Measurements from ENCODE around the gene MCHR1. TPM values are rescaled to one million over a fixed set of nuclear protein-coding genes. Genes with fewer than 3 reads are reported as not detected.

Gene MCHR1, protein sequence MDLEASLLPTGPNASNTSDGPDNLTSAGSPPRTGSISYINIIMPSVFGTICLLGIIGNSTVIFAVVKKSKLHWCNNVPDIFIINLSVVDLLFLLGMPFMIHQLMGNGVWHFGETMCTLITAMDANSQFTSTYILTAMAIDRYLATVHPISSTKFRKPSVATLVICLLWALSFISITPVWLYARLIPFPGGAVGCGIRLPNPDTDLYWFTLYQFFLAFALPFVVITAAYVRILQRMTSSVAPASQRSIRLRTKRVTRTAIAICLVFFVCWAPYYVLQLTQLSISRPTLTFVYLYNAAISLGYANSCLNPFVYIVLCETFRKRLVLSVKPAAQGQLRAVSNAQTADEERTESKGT
- total RNA-seq (2014; rRNA removed; shearing (Covaris generic)), result 0.14 TPM in 1 of 2 replicates, not detected in the other
- not detected in 2 replicates for polyA plus RNA-seq (2015; cell fraction: cytosol; rRNA removed)
- not detected in 2 replicates for polyA plus RNA-seq (2015; cell fraction: nucleus; rRNA removed)

DNA sequence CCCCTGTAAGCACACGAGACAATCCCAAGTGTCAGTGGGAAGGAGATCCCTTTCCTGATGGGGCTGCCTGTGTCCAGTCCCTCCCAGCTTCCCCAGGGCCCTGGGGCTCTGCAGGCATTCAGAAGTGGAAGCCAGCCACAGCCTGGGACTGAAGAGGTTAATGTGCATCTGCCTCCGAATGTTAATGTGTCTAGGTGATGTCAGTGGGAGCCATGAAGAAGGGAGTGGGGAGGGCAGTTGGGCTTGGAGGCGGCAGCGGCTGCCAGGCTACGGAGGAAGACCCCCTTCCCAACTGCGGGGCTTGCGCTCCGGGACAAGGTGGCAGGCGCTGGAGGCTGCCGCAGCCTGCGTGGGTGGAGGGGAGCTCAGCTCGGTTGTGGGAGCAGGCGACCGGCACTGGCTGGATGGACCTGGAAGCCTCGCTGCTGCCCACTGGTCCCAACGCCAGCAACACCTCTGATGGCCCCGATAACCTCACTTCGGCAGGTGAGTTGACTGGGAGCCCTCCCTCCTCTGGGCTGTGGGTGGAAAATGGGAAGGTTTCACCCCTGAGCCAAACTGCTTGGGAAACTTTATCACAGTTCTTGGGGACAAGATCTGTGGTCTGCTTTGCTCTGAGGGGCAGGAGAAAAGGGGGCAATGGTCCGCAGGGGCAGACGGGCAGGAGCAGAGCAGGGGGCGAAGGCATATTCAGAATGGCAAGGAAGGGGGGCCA is at the start of gene MCHR1:
Gene MCHR1 (plus strand): TSS at position 236 of the 715 bp plus-strand sequence. CDS start 169 bp downstream, at position 405.
- no peak for DNase-seq (ENCODE audit: low read depth)

DNA sequence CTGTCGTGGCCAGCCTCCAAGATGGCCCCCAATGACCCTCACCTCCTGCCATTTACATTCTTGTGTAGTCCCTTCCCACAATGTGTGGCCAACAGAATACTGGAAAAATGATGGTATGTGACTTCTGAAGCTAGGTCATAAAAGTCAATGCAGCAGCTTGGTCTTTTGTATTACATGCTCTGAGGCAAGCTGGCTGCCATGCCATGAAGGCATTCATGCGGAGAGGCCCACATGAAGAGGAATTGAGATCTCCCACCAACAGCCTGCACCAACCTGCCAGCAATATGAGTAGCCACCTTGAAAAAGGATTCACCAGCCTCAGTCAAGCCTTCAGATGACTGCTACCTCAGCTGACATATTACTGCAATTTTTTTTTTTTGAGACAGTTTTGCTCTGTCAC is 47.4 kb upstream of the MCHR1 start:
- DNase-seq (ENCODE audit: low read depth), result no peak

DNA sequence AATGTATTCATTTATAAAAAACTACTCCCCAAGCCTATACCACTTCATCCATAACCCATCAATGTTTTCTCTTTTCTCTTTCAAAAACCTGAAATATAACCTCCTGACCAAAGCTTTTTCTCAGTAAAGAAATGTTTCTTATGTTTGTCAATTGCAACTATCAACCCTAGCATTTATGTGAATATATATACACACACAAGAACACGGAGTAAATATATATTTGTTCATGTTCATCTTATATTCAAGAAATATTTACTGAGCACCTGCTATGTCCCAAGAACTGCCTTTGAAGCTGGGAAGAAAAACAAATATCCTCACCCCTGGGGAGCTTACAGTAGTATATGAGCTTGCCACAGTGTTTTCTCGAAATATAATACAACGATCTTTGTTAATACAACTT is 46.2 kb upstream of the MCHR1 start:
- no peak for DNase-seq (ENCODE audit: low read depth)

GRCh38 chr22:40634119-40634903 is 45.0 kb upstream of the MCHR1 start:
- DNase-seq (ENCODE audit: low read depth), result no peak

DNA sequence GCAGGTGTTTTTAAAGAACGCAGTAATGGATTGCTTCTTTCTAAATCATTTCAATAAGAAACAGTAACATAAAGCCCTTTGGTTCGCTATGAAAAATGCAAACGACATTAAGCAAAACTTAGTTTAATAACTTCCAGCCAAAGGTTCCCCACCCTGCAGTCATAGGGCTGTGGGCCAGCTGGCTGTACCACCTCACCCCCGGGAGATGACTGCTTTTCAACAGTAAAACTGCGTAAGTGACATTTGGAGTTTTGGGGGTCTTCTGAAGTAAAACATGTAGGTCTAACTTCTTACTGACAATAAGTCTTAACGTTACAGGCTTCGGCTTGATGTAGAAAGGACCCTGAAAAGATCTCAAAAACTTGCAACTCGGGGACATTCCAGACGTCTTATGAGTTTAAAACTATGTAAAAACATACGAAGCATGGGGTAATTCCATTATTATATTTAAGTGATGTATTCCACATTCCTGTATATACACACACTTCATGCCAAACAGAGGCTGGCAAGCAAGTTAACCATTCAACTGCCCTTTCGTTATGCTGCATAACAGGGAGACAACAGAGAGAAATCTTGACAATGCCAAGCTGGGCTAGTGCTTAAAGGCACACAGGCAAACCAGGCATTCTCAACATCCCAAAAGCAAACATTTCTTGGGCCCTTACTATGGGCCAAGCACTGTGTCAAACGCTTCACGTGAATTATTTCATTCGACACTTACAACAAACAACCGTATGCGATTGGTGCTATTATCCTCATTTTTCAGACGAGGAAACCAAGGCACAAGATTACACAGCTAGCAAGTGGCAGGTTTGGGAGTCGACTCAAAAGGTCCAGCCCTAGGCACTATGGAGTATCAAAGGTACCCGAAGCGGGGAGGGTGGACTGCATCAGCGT is 44.0 kb upstream of the MCHR1 start:
- DNase-seq (ENCODE audit: low read depth), result no peak

DNA sequence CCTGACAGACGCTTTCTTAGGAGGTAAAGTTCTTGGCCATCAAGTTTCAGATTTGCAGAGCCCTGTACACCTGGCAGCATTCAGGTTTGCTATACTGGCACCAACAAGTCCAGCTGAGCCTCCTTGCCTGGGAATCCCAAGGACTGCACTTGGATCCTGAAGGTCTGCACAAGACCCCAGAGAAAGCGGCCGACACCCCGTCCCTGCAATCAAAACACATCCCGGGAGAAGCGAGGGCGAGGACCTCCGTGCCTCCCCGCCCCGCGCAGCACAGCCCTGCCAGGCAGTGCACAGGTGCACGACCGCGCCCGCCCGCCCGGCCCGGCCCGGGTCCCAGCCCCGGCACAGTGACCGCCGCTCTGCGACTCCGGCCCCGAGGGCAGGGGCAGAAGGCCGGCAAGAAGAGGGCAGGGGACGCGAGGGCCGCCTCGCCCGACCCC is 43.3 kb upstream of the MCHR1 start:
- DNase-seq (ENCODE audit: low read depth), result no peak

- DNase-seq (ENCODE audit: low read depth), result peak; percentile 100
These were observed 42.7 kb upstream of the MCHR1 start, which contains the start of gene MRTFA for GRCh38 chr22:40636380-40637182. MRTFA (minus strand) TSS chr22:40636719.

DNA sequence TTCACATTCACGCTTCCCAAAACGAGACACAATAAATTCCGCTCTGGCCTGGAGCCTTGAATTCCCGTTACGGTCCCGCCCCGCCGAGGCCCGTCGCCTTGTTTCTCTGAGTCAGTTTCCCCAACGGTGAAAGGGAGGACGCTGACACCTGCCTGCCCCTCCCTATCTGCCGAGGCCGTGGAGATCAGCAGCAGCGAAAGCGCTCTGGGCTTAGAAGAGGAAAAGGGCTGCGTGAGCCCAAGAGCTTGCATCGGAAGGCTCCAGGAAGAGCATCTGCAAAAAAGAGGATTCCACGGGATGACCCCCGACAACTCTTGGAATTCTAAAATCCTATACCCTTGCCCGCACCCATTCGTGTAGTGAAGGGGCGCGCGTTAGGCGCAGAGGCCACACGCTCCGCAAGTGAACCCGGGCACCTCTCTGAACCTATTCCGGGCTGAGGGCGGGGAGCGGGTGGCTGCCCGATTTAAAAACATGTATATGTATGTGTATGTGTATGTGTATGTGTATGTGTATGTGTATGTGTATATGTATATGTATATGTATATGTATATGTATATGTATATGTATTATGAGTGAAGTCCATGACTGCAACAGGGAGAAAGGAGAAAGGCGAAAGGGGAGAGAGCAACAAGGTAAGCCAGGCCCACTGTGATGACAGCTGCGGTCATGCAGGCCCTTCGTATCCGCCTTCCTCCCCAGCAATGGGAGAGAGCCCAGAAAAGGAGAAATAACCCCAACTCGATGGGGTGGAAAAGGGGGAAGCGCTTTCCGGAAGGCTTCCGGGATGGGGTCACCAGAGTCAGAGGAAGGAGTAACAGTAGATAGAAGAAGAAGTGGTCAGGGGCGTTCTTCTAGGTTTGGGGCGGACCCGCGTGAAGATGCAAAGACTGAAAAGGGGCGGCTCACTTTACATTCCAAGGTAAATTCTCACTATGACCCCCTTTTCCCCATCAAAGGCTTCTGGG is 41.8 kb upstream of the MCHR1 start:
- no peak for DNase-seq (ENCODE audit: low read depth)

- no peak for DNase-seq (ENCODE audit: low read depth)
These were observed 41.0 kb upstream of the MCHR1 start for GRCh38 chr22:40638261-40638660.

DNA sequence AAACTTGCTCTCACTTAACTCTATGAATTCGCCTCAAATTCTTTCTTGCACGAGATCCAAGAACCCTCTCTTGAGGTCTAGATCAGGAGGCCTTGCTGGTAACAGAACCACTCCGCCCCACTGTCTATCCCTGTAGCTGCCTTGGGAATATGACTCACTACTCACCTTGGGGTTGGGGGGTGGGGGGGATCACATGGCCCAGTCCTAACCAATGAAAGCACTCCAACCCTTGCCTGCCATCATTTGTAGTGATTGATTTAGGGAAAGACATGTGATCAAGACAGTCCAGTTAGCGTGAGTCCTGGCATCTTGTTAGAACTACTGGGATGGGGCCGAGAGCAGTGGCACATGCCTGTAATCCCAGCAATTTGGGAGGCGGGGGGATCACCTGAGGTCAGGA is 38.0 kb upstream of the MCHR1 start:
- DNase-seq (ENCODE audit: low read depth), result peak; percentile 26

- no peak for DNase-seq (ENCODE audit: low read depth)
These were observed 37.0 kb upstream of the MCHR1 start for GRCh38 chr22:40642316-40642715.

GRCh38 chr22:40645579-40646197 is 33.6 kb upstream of the MCHR1 start:
- DNase-seq (ENCODE audit: low read depth), result no peak

GRCh38 chr22:40648386-40648785 is 30.9 kb upstream of the MCHR1 start:
- DNase-seq (ENCODE audit: low read depth), result no peak

DNA sequence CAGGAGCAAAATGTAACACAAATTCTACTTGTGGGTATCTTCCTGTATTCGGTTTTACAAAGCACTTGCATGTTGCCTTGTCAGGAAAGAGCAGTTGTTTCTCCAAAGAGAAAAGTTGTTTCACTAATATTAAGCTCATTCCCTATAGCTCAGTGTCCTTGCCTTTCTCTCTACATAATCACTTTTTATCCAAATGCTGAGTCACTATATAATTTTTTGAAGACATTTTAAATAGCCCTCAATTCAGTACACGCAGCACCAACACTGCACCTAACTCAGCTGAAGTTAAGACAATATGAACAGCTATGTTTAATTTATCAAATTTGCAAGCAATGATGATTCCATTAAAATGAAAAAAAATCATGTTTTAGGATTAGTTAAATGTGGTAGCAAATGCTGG is 28.2 kb upstream of the MCHR1 start:
- DNase-seq (ENCODE audit: low read depth), result no peak

GRCh38 chr22:40651563-40652501 is 27.5 kb upstream of the MCHR1 start:
- DNase-seq (ENCODE audit: low read depth), result peak; percentile 98

DNA sequence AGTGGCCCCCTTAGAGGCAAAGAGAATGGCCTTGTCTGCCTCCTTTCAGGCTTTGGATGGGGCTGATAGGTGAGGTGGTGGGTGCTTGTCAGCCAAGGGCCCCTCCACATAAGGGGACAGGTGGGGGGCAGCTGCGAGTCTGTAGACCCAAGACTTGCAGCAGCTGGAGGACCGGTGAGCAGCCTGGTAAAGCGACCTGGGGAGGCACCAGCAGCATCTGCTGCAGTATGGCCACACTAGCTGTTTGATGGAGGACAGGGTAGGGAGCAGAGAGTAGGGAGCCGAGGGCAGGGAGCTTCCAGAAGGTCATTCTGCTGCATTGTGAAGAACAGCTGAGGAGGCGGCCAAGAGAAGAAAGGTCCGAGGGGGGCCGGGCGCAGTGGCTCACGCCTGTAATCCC is 25.9 kb upstream of the MCHR1 start:
- DNase-seq (ENCODE audit: low read depth), result no peak
